GM23338 (cell line): ENCODE results near the gene IQCK. TPM values are rescaled to one million over a fixed set of nuclear protein-coding genes. Genes with fewer than 3 reads are reported as not detected.

Experiments used
- ATAC-seq: fragments of 200-7000 bp; cut with Tn5 transposase; 3 replicates; pipeline ENCODE4 v1.9.1; 2020
- DNase-seq: peaks from one replicate; pipeline ENCODE4 v3.0.0-alpha.2; 2015; ENCODE audit warnings: low spot score
- H2AFZ ChIP-seq: fragments of 200-600 bp; sonication (generic); 2 replicates; pipeline ENCODE4 v1.8.0; 2016; ENCODE audit warnings: antibody characterized with exemption, mild to moderate bottlenecking, moderate library complexity
- H3F3A ChIP-seq: fragments of 200-600 bp; sonication (generic); replicated peaks from 2 replicates; pipeline ENCODE4 v1.8.0; 2017; ENCODE audit warnings: antibody characterized with exemption, mixed run types, low read depth
- H3K27ac ChIP-seq: fragments of 200-600 bp; sonication (generic); 2 replicates; pipeline ENCODE4 v1.6.1; 2016; ENCODE audit warnings: low read depth
- H3K27me3 ChIP-seq: fragments of 200-600 bp; sonication (generic); 2 replicates; pipeline ENCODE4 v1.8.0; 2016; ENCODE audit warnings: mild to moderate bottlenecking, mixed run types, moderate library complexity; ENCODE audit not compliant: insufficient read depth
- H3K36me3 ChIP-seq: fragments of 200-600 bp; sonication (generic); 2 replicates; pipeline ENCODE4 v1.8.0; 2016; ENCODE audit warnings: mild to moderate bottlenecking; ENCODE audit not compliant: insufficient read depth
- H3K4me1 ChIP-seq: fragments of 200-600 bp; sonication (generic); 2 replicates; pipeline ENCODE4 v1.8.0; 2016; ENCODE audit warnings: mild to moderate bottlenecking, moderate library complexity; ENCODE audit not compliant: insufficient read depth
- H3K4me2 ChIP-seq: fragments of 200-600 bp; sonication (generic); 2 replicates; pipeline ENCODE4 v1.7.1; 2017; ENCODE audit warnings: mixed run types
- H3K4me3 ChIP-seq: fragments of 200-600 bp; sonication (generic); 2 replicates; pipeline ENCODE4 v1.6.1; 2016; ENCODE audit warnings: mixed run types
- H3K79me2 ChIP-seq: fragments of 200-600 bp; sonication (generic); replicated peaks from 2 replicates; pipeline ENCODE4 v1.8.0; 2017; ENCODE audit warnings: mild to moderate bottlenecking; ENCODE audit not compliant: insufficient read depth
- H3K9me2 ChIP-seq: fragments of 200-600 bp; sonication (generic); 2 replicates; pipeline ENCODE4 v1.8.0; 2017; ENCODE audit not compliant: insufficient read depth
- H4K20me1 ChIP-seq: fragments of 200-600 bp; sonication (generic); replicated peaks from 2 replicates; pipeline ENCODE4 v1.8.0; 2017; ENCODE audit warnings: mild to moderate bottlenecking; ENCODE audit not compliant: insufficient read depth
- H3K27ac Mint-ChIP-seq: 2 replicates; pipeline ENCODE4 v1.8.0; 2020; ENCODE audit warnings: inconsistent platforms, mild to moderate bottlenecking, moderate library complexity, mixed read lengths
- H3K27me3 Mint-ChIP-seq: 3 replicates; pipeline ENCODE4 v1.8.0; 2022; ENCODE audit warnings: low read depth, mild to moderate bottlenecking, moderate library complexity, mixed read lengths, inconsistent platforms; ENCODE audit not compliant: insufficient read depth, poor library complexity
- H3K36me3 Mint-ChIP-seq: 3 replicates; pipeline ENCODE4 v1.8.0; 2021; ENCODE audit warnings: low read depth, mild to moderate bottlenecking, inconsistent platforms, moderate library complexity, mixed read lengths
- H3K4me1 Mint-ChIP-seq: 3 replicates; pipeline ENCODE4 v1.8.0; 2020; ENCODE audit warnings: mild to moderate bottlenecking, inconsistent platforms, mixed read lengths
- H3K4me3 Mint-ChIP-seq: 3 replicates; pipeline ENCODE4 v1.8.0; 2021; ENCODE audit warnings: moderate library complexity, mild to moderate bottlenecking, inconsistent platforms, mixed read lengths
- H3K9me3 Mint-ChIP-seq: 3 replicates; pipeline ENCODE4 v1.8.0; 2020; ENCODE audit warnings: moderate library complexity, mild to moderate bottlenecking, inconsistent platforms, mixed read lengths
- CREB1 ChIP-seq: fragments of 250-450 bp; sonication (Bioruptor Pico); IDR thresholded peaks from 2 replicates; pipeline ENCODE4 v1.5.0; 2020; ENCODE audit warnings: low read depth, mild to moderate bottlenecking, moderate library complexity
- ETS1 ChIP-seq: IDR thresholded peaks from 2 replicates; pipeline ENCODE4 v1.6.1; 2016; ENCODE audit warnings: antibody characterized with exemption
- EZH2 ChIP-seq: fragments of 200-600 bp; sonication (generic); IDR thresholded peaks from one replicate; pipeline ENCODE4 v1.8.0; 2017; ENCODE audit warnings: antibody characterized with exemption, mild to moderate bottlenecking, low read depth; ENCODE audit not compliant: unreplicated experiment
- JUNB ChIP-seq: IDR thresholded peaks from one replicate; pipeline ENCODE4 v1.6.1; 2016; ENCODE audit warnings: antibody characterized with exemption; ENCODE audit not compliant: unreplicated experiment
- POLR2AphosphoS5 ChIP-seq: IDR thresholded peaks from 2 replicates; pipeline ENCODE4 v1.6.1; 2016; ENCODE audit warnings: antibody characterized with exemption, low read depth
- STAT1 ChIP-seq: IDR thresholded peaks from one replicate; pipeline ENCODE4 v1.6.1; 2016; ENCODE audit warnings: antibody characterized with exemption; ENCODE audit not compliant: unreplicated experiment
- ZNF462 ChIP-seq: fragments of 250-450 bp; sonication (Bioruptor Pico); IDR thresholded peaks from 2 replicates; pipeline ENCODE4 v1.5.0; 2020; ENCODE audit warnings: mild to moderate bottlenecking, moderate library complexity
- polyA plus RNA-seq: library from polyadenylated mRNA; unstranded; fragments of >200 nt; fragmentation: Nextera tagmentation; extraction: Ambion mirVana; gene quantifications from 2 replicates; pipeline ENCODE4 v1.2.1, GENCODE V29; 2016
- total RNA-seq: library from RNA; depleted of rRNA; stranded (reverse); fragments of >200 nt; shearing (Covaris generic); gene quantifications from 2 replicates; pipeline ENCODE4 v1.2.3, GENCODE V29; 2014

Gene IQCK
- total and polyA plus RNA-seq, 2 experiments from 2014 or later: 7.6 to 10.0 TPM

- peaks cover 9% of the 10 kb centered on the region for H3K36me3 ChIP-seq
- H3K36me3 Mint-ChIP-seq: peaks cover 54% of the 10 kb centered on the region
Observed at GRCh38 chr16:19689342-19689741, 28.7 kb upstream of the IQCK start.

More at GRCh38 chr16:19689342-19689741, 28.7 kb upstream of the IQCK start:
- TF ChIP-seq STAT1 (no peak), CREB1 (no peak), ZNF462 (CRISPR knock-in tag) (no peak), JUNB (no peak), POLR2AphosphoS5 (no peak), ETS1 (no peak), EZH2 (no peak)
- H2AFZ ChIP-seq: no peak overlapping the region
- peaks cover 5% of the 10 kb centered on the region for H3K27me3 Mint-ChIP-seq
- H4K20me1 ChIP-seq: 0 out of 2 replicates have a peak, but pooled peaks cover 1% of the 10 kb centered on the region
- H3K9me2 ChIP-seq: no peaks in the 10 kb centered on the region
- no peak overlapping the region for H3K27ac ChIP-seq
- peaks cover 7% of the 10 kb centered on the region; the same call in 2 of the 3 replicates for H3K9me3 Mint-ChIP-seq
- no peak overlapping the region for H3K4me3 ChIP-seq
- DNase-seq (no peak), ATAC-seq (no peak)
- H3K4me3 Mint-ChIP-seq: no peak overlapping the region
- no peaks in the 10 kb centered on the region for H3K27me3 ChIP-seq
- H3K4me1 ChIP-seq: no peaks in the 10 kb centered on the region
- no peak overlapping the region for H3K27ac Mint-ChIP-seq
- H3K4me1 Mint-ChIP-seq: peaks cover 3% of the 10 kb centered on the region; the same call in 2 of the 3 replicates
- H3F3A ChIP-seq: no peaks in the 10 kb centered on the region
- no peaks in the 10 kb centered on the region for H3K79me2 ChIP-seq
- H3K4me2 ChIP-seq: no peak overlapping the region
